ENCODE results near the gene MRPL51.

GRCh38 chr12:6492838-6493496, at the start of gene MRPL51:
- TF ChIP-seq MYB (IDR thresholded peaks at IDR 0.05; ENCODE audit: borderline replicate concordance, low read depth, low read length): no peak
- TF ChIP-seq EP300 (IDR thresholded peaks at IDR 0.05; ENCODE audit: borderline replicate concordance in 1 of 2, control insufficient read depth in 1 of 2, low read depth in 2 of 2, low read length in 2 of 2): no peak
- no peak for TF ChIP-seq SUZ12 (IDR thresholded peaks at IDR 0.05; ENCODE audit: unreplicated experiment)
- no peak for TF ChIP-seq CTCF (IDR thresholded peaks at IDR 0.05 in 2 of 3, conservative IDR thresholded peaks at IDR 0.05 in 1 of 3; ENCODE audit: control insufficient read depth in 2 of 3, extremely low read depth in 1 of 3, insufficient read depth in 1 of 3, low read depth in 3 of 3, low read length in 3 of 3)
- TF ChIP-seq EZH2 (IDR thresholded peaks at IDR 0.05; ENCODE audit: borderline replicate concordance, control insufficient read depth, low read depth, low read length): no peak
- no peak for TF ChIP-seq IKZF1 (conservative IDR thresholded peaks at IDR 0.05)
- TF ChIP-seq PBX3 (IDR thresholded peaks at IDR 0.05; ENCODE audit: insufficient replicate concordance, low read depth, low read length): peak; percentile 39
- TF ChIP-seq NBN (IDR thresholded peaks at IDR 0.05): peak; percentile 76

Measured in GM12878 (cell line).